H54 (cell line): Measurements from ENCODE around the gene KLRD1.
"Not testable (repeated sequence)": the region's sequence is repeated elsewhere in the genome, so short reads cannot be mapped to it uniquely, and the experiment has no call there.

Source experiments
- DNase-seq: peaks from one replicate; pipeline ENCODE4 v3.0.0; 2011; ENCODE audit warnings: low spot score, mixed read lengths; ENCODE audit not compliant: insufficient read length
- FAIRE-seq: peaks from 3 replicates; lab custom pipeline; 2011; peaks lifted over from hg19 to GRCh38; lab: Jason Lieb, UNC
- POLR2A ChIP-seq: IDR thresholded peaks from 2 replicates; pipeline ENCODE4 v1.6.1; 2011; ENCODE audit warnings: low read depth, mild to moderate bottlenecking, low read length

KLRD1 gene

DNA sequence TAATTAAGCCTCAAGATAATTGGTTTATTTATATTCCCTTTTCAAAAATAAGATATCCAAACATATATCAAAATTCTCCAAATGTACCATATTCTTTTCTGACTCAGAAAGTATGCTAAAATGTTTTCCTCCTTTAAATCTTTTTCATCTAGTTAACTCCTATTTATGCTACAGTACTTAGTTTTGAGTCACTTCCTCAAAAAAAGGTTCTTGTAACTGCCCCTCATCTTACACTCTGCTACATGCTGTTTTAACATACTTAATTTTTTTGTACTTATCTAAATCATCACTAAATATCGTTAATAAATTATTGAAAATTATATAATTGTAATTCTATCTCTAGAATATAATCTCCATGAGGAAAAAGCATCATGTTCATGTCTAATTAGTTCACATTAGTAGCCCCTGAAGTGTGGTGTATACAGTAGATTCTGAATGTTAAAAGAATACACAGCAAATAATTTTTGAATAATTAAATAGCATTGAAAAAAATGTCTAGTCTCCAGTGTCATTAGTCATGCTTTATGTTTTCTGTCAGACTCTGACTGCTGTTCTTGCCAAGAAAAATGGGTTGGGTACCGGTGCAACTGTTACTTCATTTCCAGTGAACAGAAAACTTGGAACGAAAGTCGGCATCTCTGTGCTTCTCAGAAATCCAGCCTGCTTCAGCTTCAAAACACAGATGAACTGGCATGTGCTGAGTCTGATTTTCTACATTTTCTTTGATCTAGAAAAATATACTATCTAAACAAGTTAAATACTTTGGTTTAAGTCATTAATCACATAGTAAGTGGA is 3.5 kb downstream of the KLRD1 start:
- no peak for TF ChIP-seq POLR2A
- FAIRE-seq, result no peak
- no peak for DNase-seq

DNA sequence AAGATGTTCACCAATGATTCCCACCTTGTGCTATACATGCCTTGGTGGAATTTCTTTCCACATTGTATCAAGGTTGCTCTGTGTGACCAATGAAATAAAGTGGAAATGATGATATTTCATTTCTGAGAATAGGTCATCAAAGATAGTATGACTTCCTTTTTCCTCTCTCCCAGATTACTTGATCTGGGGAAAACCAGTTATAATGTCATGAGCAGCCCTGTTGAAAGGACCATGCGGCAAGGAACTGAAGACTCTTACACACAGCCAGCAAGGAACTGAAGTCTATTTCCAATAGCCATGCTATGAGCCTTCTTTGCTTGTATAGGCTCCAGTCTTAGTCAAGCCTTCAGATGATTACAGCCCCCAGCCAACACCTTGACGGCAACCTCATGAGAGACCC is 11.7 kb downstream of the KLRD1 start:
- TF ChIP-seq POLR2A, result no peak
- FAIRE-seq (no peak), DNase-seq (no peak)

DNA sequence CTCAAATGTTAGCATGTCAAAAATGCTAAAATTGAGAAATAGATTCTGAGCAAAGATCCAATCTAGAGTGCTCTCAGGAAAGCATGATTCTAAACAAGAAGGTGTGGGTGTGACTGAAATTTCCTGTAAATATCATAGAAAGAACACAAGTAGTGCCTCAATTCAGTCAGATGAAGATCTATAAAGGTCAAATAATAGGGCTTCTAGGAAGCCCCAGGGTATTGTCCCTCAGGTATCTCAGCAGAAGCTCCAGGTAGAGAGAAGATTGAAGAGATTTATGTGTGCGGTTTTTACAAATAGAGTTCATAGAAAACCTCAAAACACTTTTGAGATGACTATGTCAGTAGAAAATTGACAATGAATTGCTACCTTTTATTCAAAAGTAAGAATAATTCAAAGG is 13.0 kb downstream of the KLRD1 start:
- TF ChIP-seq POLR2A, result no peak
- FAIRE-seq (no peak), DNase-seq (no peak)

DNA sequence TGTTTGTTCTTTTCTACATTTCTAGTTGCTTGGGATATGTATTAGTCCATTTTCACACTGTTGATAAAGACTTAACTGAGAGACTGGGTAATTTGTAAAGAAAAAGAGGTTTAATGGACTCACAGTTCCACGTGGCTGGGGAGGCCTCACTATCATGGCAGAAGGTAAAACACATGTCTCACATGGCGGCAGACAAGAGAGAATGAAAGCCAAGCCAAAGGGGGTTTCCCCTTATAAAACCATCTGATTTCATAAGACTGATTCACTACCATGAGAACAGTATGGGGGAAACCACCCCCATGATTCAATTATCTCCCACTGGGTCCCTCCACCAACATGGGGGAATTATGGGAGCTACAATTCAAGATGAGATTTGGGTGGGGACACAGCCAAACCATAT is 21.0 kb downstream of the KLRD1 start:
- FAIRE-seq, result not testable (repeated sequence)

DNA sequence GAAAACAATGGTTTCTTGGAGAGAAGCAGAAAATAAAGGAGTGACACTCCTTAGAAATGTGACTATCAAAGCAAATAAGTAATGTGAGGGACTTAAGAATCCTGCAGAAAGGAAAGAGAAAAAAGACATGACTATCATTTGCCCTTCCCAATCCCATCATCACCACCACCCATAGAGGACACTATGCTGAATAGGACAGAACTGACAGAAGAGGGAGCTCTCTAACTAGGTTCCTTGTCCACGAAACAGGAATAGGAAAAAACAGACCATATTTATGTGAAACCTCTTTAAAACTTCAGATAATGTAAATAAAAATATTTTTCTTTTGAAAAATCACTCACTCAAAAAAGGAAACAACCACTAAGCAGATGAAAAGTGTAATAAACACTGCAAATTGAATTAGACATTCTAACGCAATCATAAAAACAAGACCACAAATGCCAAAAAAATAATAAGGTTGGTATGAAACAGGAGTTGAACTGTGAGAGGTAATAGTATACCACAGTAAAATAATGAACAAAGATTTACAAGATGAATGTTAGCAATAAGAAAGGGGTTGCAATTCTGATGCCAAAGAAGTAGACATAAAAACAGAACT is 24.1 kb downstream of the KLRD1 start:
- DNase-seq (peak; percentile 9), FAIRE-seq (peak; percentile 95)
- no peak for TF ChIP-seq POLR2A

More for the DNA sequence above, 21.0 kb downstream of the KLRD1 start:
- not testable (repeated sequence) for DNase-seq

DNA sequence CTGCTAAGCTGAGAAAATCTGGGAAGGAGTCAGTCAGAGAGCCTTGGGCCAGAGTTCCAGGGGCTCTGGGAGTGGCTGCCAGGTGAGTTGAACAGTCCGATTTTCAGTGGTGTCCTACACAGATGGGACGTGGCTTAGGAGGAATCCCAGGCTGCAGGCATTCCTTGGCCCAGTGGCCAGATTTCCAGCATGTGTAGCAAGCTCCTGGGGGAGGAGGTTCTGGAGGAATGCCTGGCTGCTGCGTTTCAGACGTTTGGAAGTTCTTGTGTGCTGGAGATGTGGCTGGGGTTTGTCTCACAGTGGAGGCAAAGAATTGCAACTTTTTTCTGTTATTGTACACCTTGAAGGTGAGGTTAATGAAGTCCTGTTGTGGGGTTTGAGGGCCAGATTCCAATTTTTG is 28.5 kb downstream of the KLRD1 start:
- DNase-seq, FAIRE-seq: not testable (repeated sequence)

DNA sequence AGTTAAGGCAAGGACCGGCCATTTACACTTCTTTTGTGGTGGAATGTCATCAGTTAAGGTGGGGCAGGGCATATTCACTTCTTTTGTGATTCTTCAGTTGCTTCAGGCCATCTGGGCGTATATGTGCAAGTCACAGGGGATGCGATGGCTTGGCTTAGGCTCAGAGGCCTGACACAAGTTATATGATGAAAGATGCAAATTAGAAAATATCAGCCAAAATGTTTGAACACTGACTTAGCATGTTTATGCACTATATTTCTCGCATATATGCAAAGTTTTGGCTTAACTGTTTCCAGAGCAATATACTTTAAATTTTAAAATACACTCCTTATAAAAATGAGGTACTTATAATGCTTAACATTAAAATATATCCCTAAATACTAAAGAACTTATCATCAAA is 30.8 kb downstream of the KLRD1 start:
- DNase-seq, FAIRE-seq: not testable (repeated sequence)

DNA sequence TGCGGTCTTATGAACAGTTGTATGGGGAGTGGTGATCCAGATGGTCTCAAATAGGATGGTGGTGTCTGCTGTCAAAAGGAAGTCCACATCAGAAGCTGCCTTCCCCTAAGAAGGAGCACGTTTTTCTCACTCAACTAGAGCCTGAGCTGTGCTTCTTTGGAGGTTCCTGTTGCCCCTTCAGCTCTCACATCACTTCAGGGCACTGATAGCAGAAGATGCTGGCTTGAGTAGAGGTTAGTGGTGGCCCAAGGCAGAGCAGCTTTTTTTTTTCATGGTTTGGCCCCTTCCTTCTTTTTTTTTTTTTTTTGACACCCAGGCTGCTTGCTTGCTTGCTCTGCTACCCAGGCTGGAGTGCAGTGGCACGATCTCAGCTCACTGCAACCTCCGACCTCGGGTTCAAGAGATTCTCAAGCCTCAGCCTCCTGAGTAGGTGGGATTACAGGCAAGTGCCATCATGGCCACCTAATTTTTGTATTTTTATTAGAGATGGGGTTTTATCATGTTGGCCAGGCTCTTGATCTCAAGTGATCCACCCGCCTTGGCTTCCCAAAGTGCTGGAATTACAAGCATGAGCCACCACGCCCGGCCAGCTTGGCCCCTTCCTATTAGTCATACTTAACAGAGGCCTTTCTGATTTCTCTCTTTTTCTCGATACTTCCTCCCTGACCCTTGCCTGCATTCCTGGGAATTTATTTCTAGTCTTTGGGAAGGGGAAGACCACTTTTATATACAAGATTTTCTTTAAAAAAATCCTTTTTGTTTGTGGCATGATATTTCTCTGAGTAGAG is 31.6 kb downstream of the KLRD1 start:
- DNase-seq (no peak), FAIRE-seq (no peak)
- TF ChIP-seq POLR2A, result no peak

DNA sequence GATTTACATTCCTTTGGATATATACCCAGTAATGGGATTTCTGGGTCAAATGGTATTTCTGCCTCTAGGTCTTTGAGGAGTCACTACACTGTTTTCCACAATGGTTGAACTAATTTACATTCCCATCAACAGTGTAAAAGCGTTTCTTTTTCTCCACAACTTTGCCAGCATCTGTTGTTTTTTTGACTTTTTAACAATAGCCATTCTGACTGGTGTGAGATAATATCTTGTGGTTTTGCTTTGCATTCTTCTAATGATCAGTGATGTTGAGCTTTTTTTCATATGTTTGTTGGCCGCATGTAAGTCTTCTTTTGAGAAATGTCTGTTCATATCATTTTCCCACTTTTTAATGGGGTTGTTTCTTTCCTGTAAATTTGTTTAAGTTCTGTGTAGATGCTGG is 33.3 kb downstream of the KLRD1 start:
- not testable (repeated sequence) for FAIRE-seq, DNase-seq

DNA sequence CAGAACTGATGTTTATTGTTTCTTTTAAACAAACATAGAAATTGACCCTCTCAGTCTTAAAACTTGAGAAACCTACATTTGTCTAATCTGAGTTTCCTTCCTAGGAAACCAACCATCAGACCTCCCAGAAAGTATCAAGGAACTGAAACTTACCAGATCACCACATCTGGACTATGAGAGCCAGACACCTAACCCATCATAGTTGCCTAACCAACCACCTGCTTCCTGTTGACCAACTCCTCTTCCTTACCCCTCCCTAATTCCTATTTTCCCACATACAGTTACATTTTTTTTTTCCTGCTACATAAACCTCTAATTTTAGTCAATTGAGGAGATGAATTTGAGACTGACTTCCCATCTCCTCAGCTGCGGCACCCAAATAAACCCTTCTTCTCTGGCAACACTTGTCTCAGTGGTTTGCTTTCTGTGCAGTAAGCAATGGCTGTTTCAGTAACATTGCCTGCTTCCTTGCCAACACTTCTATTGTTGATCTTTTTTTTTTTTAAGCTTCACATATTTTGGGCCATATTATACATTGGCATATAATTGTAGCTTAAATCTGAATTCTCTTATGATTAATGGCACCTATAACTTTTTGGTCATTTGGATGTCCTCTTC is 34.3 kb downstream of the KLRD1 start:
- FAIRE-seq (no peak), DNase-seq (no peak)
- TF ChIP-seq POLR2A, result no peak

DNA sequence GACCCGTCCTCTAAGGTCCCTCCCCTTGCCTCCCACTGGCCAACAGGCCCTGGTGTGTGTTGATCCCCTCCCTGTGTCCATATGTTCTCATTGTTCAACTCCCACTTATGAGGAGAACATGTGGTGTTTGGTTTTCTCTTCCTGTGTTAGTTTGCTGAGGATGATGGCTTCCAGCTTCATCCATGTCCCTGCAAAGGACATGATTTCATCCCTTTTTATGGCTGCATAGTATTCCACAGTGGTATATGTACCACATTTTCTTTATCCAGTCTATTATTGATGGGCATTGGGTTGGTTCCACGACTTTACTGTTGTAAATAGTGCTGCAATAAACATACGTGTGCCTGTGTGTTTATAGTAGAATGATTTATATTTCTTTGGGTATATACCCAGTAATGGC is 43.8 kb downstream of the KLRD1 start:
- not testable (repeated sequence) for DNase-seq, FAIRE-seq

DNA sequence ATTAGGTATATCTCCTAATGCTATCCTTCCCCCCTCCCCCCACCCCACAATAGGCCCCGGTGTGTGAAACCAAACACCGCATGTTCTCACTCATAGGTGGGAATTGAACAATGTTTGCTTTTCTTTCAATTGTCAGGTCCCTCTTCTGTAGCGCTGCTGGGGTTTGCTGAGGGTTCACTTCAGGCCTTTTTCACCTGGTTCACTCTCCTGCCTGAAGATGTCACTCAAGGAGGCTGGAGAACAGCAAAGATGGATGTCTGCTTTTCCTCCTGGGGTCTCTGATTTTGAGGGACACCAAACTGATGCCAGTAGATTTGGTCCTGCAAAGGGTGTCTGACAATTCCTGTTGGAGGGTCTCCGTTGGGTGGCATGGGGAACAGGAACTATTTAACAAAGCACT is 46.4 kb downstream of the KLRD1 start:
- FAIRE-seq, result no peak
- TF ChIP-seq POLR2A, result no peak

DNA sequence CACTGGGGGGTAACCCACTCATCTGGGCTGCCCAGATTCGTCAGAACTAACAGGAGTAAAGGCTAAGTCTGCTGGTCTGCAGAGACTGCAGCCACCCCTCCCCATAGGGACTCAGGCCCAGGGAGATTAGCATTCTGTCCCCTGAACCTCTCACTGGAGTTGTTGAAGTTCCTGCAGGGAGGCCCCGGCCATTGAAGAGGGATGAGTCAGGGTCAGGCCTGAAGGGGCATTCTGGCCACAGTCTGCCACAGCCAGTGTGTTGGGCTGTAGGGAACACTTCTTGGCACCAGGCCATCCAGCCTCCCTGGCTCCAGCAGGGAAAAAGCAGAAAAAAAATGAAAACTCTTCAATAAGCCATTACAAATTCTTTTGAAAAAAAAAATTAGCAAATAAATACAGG is 46.8 kb downstream of the KLRD1 start:
- FAIRE-seq (peak; percentile 89), DNase-seq (no peak)
- no peak for TF ChIP-seq POLR2A

More for the DNA sequence above, 46.4 kb downstream of the KLRD1 start:
- no peak for DNase-seq

DNA sequence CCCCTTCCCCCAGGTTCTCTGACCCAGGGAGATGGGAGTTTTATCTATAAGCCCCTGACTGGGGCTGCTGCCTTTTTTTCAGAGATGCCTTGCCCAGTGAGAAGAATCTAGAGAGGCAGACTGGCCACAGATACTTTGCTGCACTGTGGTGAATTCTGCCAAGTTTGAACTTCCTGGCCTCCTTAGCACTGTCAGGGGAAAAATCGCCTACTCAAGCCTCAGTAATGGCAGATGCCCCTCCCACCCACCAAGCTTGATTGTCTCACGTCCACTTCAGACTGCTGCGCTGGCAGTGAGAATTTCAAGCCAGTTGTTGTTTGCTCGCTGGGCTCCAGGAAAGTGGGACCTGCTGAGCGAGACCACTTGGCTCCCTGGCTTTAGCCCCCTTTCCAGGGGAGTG is 50.5 kb downstream of the KLRD1 start:
- no peak for FAIRE-seq
- no peak for TF ChIP-seq POLR2A
- DNase-seq, result no peak

DNA sequence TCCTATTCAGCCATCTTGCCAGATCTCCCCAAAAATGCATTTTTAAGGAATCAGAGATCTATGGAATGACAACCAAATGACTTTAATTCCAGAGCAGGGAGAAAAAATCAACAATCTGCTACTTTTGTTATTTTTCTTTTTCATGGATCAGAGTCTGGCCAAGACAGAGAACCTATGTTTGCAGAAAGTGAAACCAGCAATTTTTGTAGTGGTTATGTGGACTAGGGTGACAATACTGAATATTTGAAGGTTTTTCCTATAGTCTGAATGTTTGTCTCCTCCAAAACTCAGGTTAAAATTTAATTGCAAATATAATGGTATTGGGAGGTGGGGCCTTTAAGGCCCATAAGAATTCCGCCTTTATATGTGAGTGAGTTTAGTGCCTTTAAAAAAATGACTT is 51.3 kb downstream of the KLRD1 start:
- DNase-seq (no peak), FAIRE-seq (no peak)
- no peak for TF ChIP-seq POLR2A
